Activated CD4-positive, alpha-beta T cell treated with anti-CD3 and anti-CD28 coated beads for 48 hours (primary cell): ENCODE measurements around the gene PEX5L.

Experiments
- DNase-seq: peaks from one replicate; pipeline ENCODE4 v3.0.0-alpha.2; 2020

The PEX5L gene

GRCh38 chr3:179765396-179765795 lies 271.3 kb downstream of the PEX5L start:
- no peak for DNase-seq

GRCh38 chr3:179760944-179761343 lies 275.8 kb downstream of the PEX5L start:
- no peak for DNase-seq

GRCh38 chr3:179750720-179751328 lies 285.9 kb downstream of the PEX5L start:
- DNase-seq, result peak; percentile 4

GRCh38 chr3:179745716-179746115 lies 291.0 kb downstream of the PEX5L start:
- no peak for DNase-seq

- no peak for DNase-seq
Observed at GRCh38 chr3:179745079-179745478, 291.7 kb downstream of the PEX5L start.
